Heart left ventricle (tissue), 16 donors: ENCODE results near the gene NKAIN4. TPM values are rescaled to one million over a fixed set of nuclear protein-coding genes. Genes with fewer than 3 reads are reported as not detected.

Experiments
- ATAC-seq, 4 donors: fragments of 200-7000 bp; cut with Tn5 transposase; one replicate each; pipeline ENCODE4 v1.9.1; 2020 to 2022; ENCODE audit warnings: moderate library complexity in 4 of 4, mild to moderate bottlenecking in 3 of 4, moderate number of reproducible peaks in 1 of 4
- DNase-seq, 5 donors: peaks; one replicate each; pipeline ENCODE4 v3.0.0-alpha.2; 2020
- H3K27ac ChIP-seq, 12 donors: fragments of 200-600 bp; sonication (generic) in 4 of 12; one replicate each; pipeline versions ENCODE4 v1.5.0 to v1.8.0; 2016 to 2022; ENCODE audit warnings: mild to moderate bottlenecking in 2 of 12
- H3K27me3 ChIP-seq, 9 donors: fragments of 200-600 bp; sonication (generic) in 2 of 9; one replicate each; pipeline versions ENCODE4 v1.5.1 to v1.8.0; 2016 to 2022; ENCODE audit warnings: mild to moderate bottlenecking in 3 of 9
- H3K36me3 ChIP-seq, 9 donors: fragments of 200-600 bp; sonication (generic) in 2 of 9; one replicate each; pipeline versions ENCODE4 v1.5.0 to v1.8.0; 2018 to 2022; ENCODE audit warnings: mild to moderate bottlenecking in 2 of 9
- H3K4me1 ChIP-seq, 12 donors: fragments of 200-600 bp; sonication (generic) in 4 of 12; one replicate each; pipeline versions ENCODE4 v1.5.0 to v1.8.0; 2016 to 2022; ENCODE audit warnings: mild to moderate bottlenecking in 3 of 12
- H3K4me3 ChIP-seq, 12 donors: fragments of 200-600 bp; sonication (generic) in 4 of 12; one replicate each; pipeline versions ENCODE4 v1.5.0 to v1.8.0; 2017 to 2022; ENCODE audit warnings: mild to moderate bottlenecking in 9 of 12, moderate library complexity in 4 of 12
- H3K9me3 ChIP-seq, 12 donors: fragments of 200-600 bp; sonication (generic) in 4 of 12; one replicate each; pipeline versions ENCODE4 v1.5.0 to v1.8.0; 2016 to 2022; ENCODE audit warnings: mild to moderate bottlenecking in 1 of 12
- POLR2A ChIP-seq, 2 donors: fragments of 450-650 bp; IDR thresholded peaks; one replicate each; pipeline ENCODE4 v1.6.1; 2017; ENCODE audit warnings: antibody characterized with exemption in 2 of 2, mild to moderate bottlenecking in 2 of 2, moderate library complexity in 2 of 2
- WGBS, 4 donors: extraction: QIAGEN DNeasy Blood & Tissue Kit in 2 of 4; methylation state at CpG; one replicate each; pipeline versions ENCODE4 v1.1.5 to v1.1.7; 2013 to 2018; 5-methylcytosine and 5-hydroxymethylcytosine counted together
- intact Hi-C, 10 donors: fragments of 100-400 bp; cut with DNase I; formaldehyde crosslinking; loops; one replicate each; pipeline versions ENCODE4 v1.11.1 to v1.14.2; 2022
- polyA plus RNA-seq, 2 donors: library from polyadenylated mRNA; stranded (reverse); fragments of 200-250 nt; gene quantifications; one replicate each; pipeline ENCODE4 v1.2.3, GENCODE V29; 2013
- total RNA-seq, 9 donors: library from RNA; depleted of rRNA in 2 of 9; stranded (reverse); fragments of >200 nt in 2 of 9; fragmentation: NEBNext Ultra II Directional in 3 of 9; extraction: Animal tissue kit (Norgen Biotek cat#: 25700) in 3 of 9; gene quantifications; one replicate each; pipeline versions ENCODE4 v1.1.0 to v1.2.4, GENCODE V29; 2016 to 2023
- TF ChIP-seq, protein P1 (sequence below), 12 donors: fragments of 200-600 bp; sonication (generic) in 4 of 12; IDR thresholded peaks; one replicate each; pipeline versions ENCODE4 v1.5.0 to v1.8.0; 2018 to 2022; ENCODE audit warnings: antibody characterized with exemption in 12 of 12, mild to moderate bottlenecking in 5 of 12
- donor health status: ischemic (EF 13 %, LVEDD 7.1; RV severe dilation, severe dysfunction).
- donor health status: healthy with polysubstance abuse.
- donor health status: DM: no; HTN: yes; CAD: no.
- donor health status: DM: no; HTN: no; CAD: no.
- donor health status: ischemic (EF 25% LVEDD 6.9; RV normal size, moderate dysfunction).
- donor health status: ischemic (EF 25% LVEDD 5.7; RV mildly dilated, moderate dysfunction).
- donor health status: healthy.
- donor health status: DM: yes; HTN: yes; CAD: no.
- donor health status: ischemic (EF 35%, LVEDD 5.7; RV mildly dilated, moderate dysfunction).
- donor health status: nonischemic (EF 11% LVEDD 7.7; RV severe dilation, severe dysfunction).
- donor health status: DM: yes; HTN: yes; CAD: no.
- donor health status: PGD.
- donor health status: ischemic (EF 29% LVEDD 5.4; RV normal size, mild dysfunction).
- donor health status: nonischemic (EF 23%, LVEDD 6.1; RV moderate dilation, normal function).

The NKAIN4 gene
- total and polyA plus RNA-seq, 11 donors: not detected

DNA sequence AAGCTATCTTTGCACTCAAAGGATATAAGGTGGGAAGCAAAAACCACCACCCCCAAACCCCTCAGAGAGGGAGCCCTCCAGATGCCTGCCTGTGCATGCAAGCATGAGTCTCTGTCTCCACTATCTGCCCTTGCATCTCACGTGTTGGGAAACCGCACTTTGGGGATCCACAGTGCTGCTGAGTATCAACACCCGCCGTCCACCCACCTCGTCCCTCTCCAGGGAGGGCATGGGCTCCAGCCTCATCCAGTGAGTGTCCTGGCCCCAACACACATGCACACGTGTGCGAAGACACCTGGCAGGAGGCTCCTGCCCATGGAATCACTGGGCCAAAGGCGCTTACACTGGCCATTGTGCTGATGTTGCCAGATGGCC, 34.8 kb downstream of the NKAIN4 start:
- peaks cover 3 to 20% (median 13%) of the 10 kb centered on the region in 12 donors for H3K4me1 ChIP-seq
- no peak for TF ChIP-seq POLR2A (IDR thresholded peaks at IDR 0.05)
- 72 to 81% (median 76%) methylated on average over 8 of the region's 8 CpGs for WGBS, 4 donors
- DNase-seq (no peak), ATAC-seq (no peak)
- no peaks in the 10 kb centered on the region for H3K9me3 ChIP-seq
- intact Hi-C loops: loop anchor here in 2 of 10 donors (5.0 kb wide), 1 partner anchor 53 kb away; the partner anchor contains the start of gene ARFGAP1 (in 2 of the 2)
- no peak overlapping the region for H3K4me3 ChIP-seq
- no peak overlapping the region for H3K27ac ChIP-seq
- H3K36me3 ChIP-seq: peaks cover 0 to 5% (median 2%) of the 10 kb centered on the region in 9 donors
- peaks cover 0 to 7% (median 0%) of the 10 kb centered on the region in 9 donors for H3K27me3 ChIP-seq

DNA sequence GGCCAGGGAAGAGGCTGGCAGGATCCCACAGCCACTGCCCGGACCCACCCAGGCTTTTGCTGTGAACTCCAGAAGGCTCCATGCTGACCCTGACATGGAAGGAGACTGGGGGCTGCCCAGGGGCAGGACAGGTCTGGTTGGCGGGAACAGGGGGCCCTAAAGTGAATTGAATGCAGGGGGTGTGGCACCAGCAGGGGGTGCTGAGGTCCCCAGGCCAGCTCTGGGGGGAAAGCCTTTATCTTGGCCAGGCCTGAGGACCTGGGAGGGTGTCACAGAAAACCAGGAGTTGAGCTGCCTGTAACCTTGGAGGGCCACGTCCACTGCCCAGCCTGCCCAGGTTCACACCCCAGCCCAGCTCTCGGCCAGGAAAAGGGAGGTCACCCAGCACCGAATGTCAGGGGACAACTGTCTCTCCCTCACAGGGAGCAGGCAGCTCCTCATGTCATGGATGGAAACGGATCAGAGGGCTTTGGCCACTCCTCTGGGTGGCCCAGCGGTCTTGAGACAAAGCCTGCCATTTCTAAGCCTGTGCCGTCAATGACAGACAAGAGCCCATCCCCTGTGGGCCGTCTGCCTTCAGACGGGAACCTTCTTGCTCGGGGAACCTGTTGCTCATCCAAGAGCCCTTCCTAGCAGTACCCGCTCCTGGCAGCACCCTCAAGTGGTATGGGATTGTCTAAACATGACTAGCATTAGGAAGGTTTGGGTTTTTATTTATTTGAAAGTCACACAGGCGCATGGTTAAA, 35.4 kb downstream of the NKAIN4 start:
- peaks cover 0 to 10% (median 6%) of the 10 kb centered on the region in 9 donors for H3K36me3 ChIP-seq
- 71 to 79% (median 74%) methylated on average over 10 to 13 of the region's 13 CpGs for WGBS, 4 donors
- intact Hi-C loops: loop anchor here in 2 of 10 donors (5.0 kb wide), 1 partner anchor 53 kb away; the partner anchor contains the start of gene ARFGAP1 (in 2 of the 2)
- peaks cover 0 to 7% (median 0%) of the 10 kb centered on the region in 9 donors for H3K27me3 ChIP-seq
- TF ChIP-seq, protein P1, sequence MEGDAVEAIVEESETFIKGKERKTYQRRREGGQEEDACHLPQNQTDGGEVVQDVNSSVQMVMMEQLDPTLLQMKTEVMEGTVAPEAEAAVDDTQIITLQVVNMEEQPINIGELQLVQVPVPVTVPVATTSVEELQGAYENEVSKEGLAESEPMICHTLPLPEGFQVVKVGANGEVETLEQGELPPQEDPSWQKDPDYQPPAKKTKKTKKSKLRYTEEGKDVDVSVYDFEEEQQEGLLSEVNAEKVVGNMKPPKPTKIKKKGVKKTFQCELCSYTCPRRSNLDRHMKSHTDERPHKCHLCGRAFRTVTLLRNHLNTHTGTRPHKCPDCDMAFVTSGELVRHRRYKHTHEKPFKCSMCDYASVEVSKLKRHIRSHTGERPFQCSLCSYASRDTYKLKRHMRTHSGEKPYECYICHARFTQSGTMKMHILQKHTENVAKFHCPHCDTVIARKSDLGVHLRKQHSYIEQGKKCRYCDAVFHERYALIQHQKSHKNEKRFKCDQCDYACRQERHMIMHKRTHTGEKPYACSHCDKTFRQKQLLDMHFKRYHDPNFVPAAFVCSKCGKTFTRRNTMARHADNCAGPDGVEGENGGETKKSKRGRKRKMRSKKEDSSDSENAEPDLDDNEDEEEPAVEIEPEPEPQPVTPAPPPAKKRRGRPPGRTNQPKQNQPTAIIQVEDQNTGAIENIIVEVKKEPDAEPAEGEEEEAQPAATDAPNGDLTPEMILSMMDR (IDR thresholded peaks at IDR 0.05): no peak
- TF ChIP-seq POLR2A (IDR thresholded peaks at IDR 0.05): no peak
- H3K27ac ChIP-seq: no peak overlapping the region
- H3K4me3 ChIP-seq: no peak overlapping the region
- H3K4me1 ChIP-seq: peaks cover 0 to 21% (median 18%) of the 10 kb centered on the region in 12 donors
- no peaks in the 10 kb centered on the region for H3K9me3 ChIP-seq
- ATAC-seq (no peak), DNase-seq (peak in 1 of 5 donors; percentile 62)

DNA sequence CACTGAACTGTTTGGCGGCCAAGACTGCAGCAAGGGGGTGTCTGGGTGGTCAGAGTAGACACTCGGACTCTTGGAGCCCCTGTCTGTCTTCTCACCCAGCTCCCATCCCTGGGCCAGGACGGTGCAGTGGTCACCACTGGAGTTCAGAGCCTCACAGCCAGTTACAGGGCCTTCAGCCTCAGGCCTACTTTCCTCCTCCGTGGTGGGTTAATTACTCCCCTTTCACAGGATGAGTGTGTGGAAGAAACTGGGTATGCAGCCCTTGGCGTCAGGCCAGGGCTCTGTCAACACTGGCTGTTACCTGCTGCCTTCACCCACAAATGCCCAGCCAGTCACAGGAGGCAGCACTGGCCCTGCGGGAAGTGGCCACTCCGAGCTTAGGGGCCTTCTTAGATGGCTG, 36.6 kb downstream of the NKAIN4 start:
- no peak overlapping the region for H3K4me3 ChIP-seq
- H3K4me1 ChIP-seq: peaks cover 4 to 33% (median 27%) of the 10 kb centered on the region in 12 donors
- no peak for TF ChIP-seq POLR2A (IDR thresholded peaks at IDR 0.05)
- TF ChIP-seq, protein P1 (IDR thresholded peaks at IDR 0.05): no peak
- DNase-seq (no peak), ATAC-seq (no peak)
- intact Hi-C loops: loop anchor here in 2 of 10 donors (5.0 kb wide), 1 partner anchor 55 kb away; the partner anchor contains the start of gene ARFGAP1 (in 2 of the 2)
- WGBS, 4 donors: 67 to 76% (median 70%) methylated on average over 5 to 7 of the region's 7 CpGs
- H3K27ac ChIP-seq: no peak overlapping the region
- H3K36me3 ChIP-seq: peaks cover 0 to 22% (median 16%) of the 10 kb centered on the region in 9 donors
- peaks cover 0 to 7% (median 0%) of the 10 kb centered on the region in 9 donors for H3K27me3 ChIP-seq
- H3K9me3 ChIP-seq: no peaks in the 10 kb centered on the region

DNA sequence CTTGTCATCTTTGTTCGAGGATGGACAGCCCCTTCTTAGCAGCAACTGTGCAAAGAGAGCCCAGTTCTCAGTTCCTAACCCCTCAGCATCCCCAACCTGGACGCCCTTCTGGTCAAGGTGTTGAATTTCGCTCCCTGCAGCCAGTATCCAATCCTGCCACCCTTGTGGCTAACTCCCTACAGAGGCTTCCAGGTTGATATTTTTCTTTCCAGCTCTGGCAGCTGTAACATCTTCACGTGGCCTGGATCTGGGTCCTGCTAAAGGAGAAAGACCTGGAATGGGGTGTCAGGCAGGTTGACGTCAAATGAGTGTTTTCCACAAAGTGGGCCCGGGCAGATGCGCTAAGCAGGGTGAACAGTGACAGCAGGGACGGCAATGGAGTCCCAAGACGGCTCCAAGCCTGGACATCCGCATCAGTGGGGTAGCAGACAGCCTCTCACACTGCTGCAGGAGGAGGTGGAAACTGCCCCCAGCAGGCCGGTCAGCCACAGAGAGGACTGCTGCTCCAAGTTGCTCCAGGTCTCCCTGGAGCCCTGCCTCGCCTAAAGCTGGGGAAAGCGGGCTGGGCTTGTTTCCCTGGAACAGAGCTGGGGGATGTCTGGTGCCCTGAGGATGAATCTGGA, 37.3 kb downstream of the NKAIN4 start:
- Histone ChIP-seq H3K4me3 (peak overlapping the region; percentile 38 to 100 (median 96)), H3K36me3 (peaks cover 0 to 29% (median 24%) of the 10 kb centered on the region in 9 donors), H3K27ac (peak overlapping the region in 9 of 12 donors; percentile 75 to 92 (median 85)), H3K9me3 (no peaks in the 10 kb centered on the region), H3K27me3 (peaks cover 0 to 7% (median 0%) of the 10 kb centered on the region in 9 donors), H3K4me1 (peaks cover 4 to 41% (median 34%) of the 10 kb centered on the region in 12 donors)
- TF ChIP-seq, protein P1 (IDR thresholded peaks at IDR 0.05): no peak
- TF ChIP-seq POLR2A (IDR thresholded peaks at IDR 0.05): no peak
- 81 to 86% (median 83%) methylated on average over 12 to 13 of the region's 13 CpGs for WGBS, 4 donors
- no peak for DNase-seq
- intact Hi-C loops: loop anchor here in 2 of 10 donors (5.0 kb wide), 1 partner anchor 55 kb away; the partner anchor contains the start of gene ARFGAP1 (in 2 of the 2)
- ATAC-seq: no peak
